GM10248 (cell line): Measurements from ENCODE around the gene CHD1.
A peak's percentile ranks its signal among the peaks of the same experiment; 100 is the strongest.

Experiments
- CTCF ChIA-PET: fragments of 300-600 bp; sonication (Branson Sonifier 250); formaldehyde crosslinking; extraction: SDS; loops from one replicate; lab custom pipeline; 2021; ENCODE audit warnings: antibody characterized with exemption; lab: Yijun Ruan, JAX
- POLR2A ChIA-PET: fragments of 350-650 bp; sonication (Branson Sonifier 250); formaldehyde crosslinking; extraction: SDS; loops from one replicate; lab custom pipeline; 2020; ENCODE audit warnings: antibody characterized with exemption; lab: Yijun Ruan, JAX
- DNase-seq: peaks from one replicate; pipeline ENCODE4 v3.0.0; 2012; ENCODE audit errors: extremely low spot score
- TF ChIP-seq, protein P1 (sequence below): IDR thresholded peaks from 2 replicates; pipeline ENCODE4 v1.5.1; 2012; ENCODE audit warnings: mild to moderate bottlenecking, low read depth; ENCODE audit errors: extremely low read depth, missing control alignments, control extremely low read depth

The CHD1 gene

DNA sequence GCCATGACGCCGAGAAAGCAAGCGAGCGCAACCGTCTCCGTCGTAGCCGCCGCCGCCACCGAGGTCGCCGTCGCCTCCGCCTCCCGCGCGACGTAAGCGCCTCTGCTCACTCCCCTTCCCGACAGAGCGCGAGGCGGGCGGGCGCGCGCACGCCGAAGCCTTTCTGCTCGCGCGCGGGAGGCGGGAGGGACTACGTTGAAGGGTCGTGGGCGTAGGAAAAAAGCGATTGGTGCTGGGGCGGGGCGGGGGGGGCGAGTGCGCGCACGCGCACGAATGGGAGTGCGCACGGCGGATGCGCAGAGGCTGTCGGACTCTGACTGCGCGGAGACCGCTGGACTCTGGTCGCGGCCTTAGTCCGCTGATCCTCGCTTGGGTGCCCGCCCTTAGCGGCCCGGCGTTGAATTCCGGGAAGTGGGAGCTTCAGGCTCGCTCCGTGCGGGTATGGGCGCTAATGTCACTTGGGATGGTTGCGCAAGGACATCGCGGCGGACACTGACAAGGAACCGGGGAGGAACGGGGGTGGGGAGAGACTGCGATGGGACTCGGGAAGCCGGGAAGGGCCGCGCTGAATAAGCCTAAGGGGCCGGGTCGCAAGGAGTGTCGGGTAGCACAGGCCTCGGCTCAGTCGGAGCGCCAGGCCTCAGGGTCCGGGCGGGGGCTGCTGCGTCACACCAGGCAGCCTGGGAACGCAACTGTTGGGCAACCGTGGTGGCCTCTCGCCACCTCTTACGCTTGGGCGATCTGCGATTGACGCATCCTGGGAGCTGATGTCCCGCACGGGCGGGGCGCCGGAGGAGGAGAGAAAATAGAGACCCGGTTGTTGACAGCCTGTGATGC lies at the start of gene CHD1:
Gene CHD1 (minus strand): TSS at position 135 of the 837 bp plus-strand sequence. CDS start 2,621 bp downstream, outside the sequence.
- CTCF ChIA-PET = interaction anchor here (0.8 to 2.3 kb wide), 5 partner anchors 10 to 131 kb away, joined by 3 to 7 read pairs (median 3); no protein-coding TSS in a partner anchor
- peak; percentile 91 for DNase-seq
- TF ChIP-seq, protein P1, sequence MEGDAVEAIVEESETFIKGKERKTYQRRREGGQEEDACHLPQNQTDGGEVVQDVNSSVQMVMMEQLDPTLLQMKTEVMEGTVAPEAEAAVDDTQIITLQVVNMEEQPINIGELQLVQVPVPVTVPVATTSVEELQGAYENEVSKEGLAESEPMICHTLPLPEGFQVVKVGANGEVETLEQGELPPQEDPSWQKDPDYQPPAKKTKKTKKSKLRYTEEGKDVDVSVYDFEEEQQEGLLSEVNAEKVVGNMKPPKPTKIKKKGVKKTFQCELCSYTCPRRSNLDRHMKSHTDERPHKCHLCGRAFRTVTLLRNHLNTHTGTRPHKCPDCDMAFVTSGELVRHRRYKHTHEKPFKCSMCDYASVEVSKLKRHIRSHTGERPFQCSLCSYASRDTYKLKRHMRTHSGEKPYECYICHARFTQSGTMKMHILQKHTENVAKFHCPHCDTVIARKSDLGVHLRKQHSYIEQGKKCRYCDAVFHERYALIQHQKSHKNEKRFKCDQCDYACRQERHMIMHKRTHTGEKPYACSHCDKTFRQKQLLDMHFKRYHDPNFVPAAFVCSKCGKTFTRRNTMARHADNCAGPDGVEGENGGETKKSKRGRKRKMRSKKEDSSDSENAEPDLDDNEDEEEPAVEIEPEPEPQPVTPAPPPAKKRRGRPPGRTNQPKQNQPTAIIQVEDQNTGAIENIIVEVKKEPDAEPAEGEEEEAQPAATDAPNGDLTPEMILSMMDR = no peak
- POLR2A ChIA-PET = interaction anchor here (0.6 to 1.8 kb wide), 4 partner anchors 16 to 127 kb away, joined by 3 to 5 read pairs (median 4); no protein-coding TSS in a partner anchor

- TF ChIP-seq, protein P1 = no peak
- DNase-seq = no peak
- CTCF ChIA-PET = interaction anchor here (1.7 kb wide), 1 partner anchor 81 kb away, joined by 3 read pairs; no protein-coding TSS in a partner anchor
- POLR2A ChIA-PET = no interaction called here
Observed at GRCh38 chr5:98978528-98978927, 49.7 kb upstream of the CHD1 start.

DNA sequence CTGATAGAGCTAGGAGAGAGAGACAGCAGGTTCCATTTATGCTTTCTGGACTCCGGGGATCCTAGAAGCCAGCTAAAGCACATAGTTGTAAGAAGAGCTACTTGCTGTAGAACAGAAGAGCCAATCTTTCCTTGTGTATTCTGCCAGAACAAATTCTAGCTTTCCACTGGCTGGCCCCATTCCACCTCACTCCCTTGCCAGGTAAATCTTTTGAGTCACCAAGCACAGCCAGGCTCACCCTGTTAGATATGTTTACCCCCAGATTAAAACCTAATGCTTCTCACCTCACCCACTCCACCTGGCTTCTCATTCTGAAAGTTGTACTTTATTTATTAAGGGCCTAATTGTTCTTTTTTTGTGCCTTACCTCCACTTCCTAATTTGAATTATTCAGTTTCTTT lies 48.9 kb upstream of the CHD1 start:
- CTCF ChIA-PET = interaction anchor here (1.7 kb wide), 1 partner anchor 82 kb away, joined by 3 read pairs; no protein-coding TSS in a partner anchor
- no peak for DNase-seq
- POLR2A ChIA-PET = no interaction called here
- TF ChIP-seq, protein P1 = no peak

DNA sequence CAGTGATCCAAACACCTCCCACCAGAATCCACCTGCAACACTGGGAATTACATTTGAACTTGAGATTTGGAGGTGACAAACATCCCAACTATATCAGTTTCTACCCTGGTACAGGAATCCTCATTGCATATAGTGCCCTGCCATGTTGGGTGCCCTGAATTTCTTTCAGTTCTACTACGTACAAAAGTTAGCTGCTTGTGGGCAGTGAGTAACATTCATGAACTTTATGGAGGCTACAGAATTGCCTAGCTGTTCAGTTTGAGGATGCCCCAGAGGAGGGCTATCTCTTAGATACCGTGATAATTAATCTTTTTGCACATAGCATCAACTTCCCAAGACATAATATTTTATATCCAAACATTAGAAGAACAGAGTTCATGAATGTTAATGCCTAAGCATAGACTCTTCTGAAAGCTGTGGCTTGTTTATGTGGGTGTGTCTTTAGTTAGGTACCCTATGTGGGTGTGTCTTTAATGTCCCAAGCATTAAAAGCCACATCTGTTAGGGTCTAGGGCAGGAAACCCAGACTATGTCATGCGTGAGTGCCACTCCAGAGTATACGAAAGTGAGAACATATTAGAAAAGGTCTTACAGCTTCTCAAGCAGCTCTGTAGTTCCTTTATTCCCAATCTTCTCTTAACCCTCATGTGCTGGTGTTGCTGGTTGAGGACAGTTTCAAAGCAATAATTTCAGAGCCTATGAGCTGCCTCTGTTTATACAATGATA lies 47.0 kb upstream of the CHD1 start:
- no peak for DNase-seq
- POLR2A ChIA-PET = no interaction called here
- CTCF ChIA-PET = interaction anchor here (1.3 kb wide), 1 partner anchor 16 kb away, joined by 4 read pairs; no protein-coding TSS in a partner anchor
- TF ChIP-seq, protein P1 = no peak

DNA sequence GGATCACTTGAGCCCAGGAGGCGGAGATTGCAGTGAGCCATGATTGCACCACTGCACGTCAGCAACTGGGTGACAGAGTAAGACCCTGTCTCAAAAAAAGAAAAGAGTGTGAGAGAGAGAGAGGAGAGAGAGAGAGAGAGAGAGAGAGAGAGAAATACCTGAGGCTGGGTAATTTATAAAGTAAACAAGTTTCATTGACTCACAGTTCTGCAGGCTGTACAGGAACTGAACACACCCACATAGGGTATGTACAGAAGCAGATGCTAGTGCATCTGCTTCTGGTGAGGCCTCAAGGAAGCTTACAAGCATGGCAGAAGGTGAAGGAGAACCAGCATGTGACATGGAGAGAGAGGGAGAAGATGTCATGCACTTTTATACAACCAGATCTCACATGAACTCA lies 46.4 kb upstream of the CHD1 start:
- POLR2A ChIA-PET = no interaction called here
- CTCF ChIA-PET = interaction anchor here (1.3 kb wide), 1 partner anchor 16 kb away, joined by 4 read pairs; no protein-coding TSS in a partner anchor
- TF ChIP-seq, protein P1 = no peak
- DNase-seq = no peak

- POLR2A ChIA-PET = no interaction called here
- TF ChIP-seq, protein P1 = no peak
- DNase-seq = no peak
- CTCF ChIA-PET = interaction anchor here (1.1 to 1.4 kb wide), 2 partner anchors 15 to 31 kb away, joined by 3 to 4 read pairs; no protein-coding TSS in a partner anchor
Observed at GRCh38 chr5:98969400-98969799, 40.6 kb upstream of the CHD1 start.
